ENCODE results near the gene NTRK2.
A peak's percentile ranks its signal among the peaks of the same experiment; 100 is the strongest.

NTRK2 gene

DNA sequence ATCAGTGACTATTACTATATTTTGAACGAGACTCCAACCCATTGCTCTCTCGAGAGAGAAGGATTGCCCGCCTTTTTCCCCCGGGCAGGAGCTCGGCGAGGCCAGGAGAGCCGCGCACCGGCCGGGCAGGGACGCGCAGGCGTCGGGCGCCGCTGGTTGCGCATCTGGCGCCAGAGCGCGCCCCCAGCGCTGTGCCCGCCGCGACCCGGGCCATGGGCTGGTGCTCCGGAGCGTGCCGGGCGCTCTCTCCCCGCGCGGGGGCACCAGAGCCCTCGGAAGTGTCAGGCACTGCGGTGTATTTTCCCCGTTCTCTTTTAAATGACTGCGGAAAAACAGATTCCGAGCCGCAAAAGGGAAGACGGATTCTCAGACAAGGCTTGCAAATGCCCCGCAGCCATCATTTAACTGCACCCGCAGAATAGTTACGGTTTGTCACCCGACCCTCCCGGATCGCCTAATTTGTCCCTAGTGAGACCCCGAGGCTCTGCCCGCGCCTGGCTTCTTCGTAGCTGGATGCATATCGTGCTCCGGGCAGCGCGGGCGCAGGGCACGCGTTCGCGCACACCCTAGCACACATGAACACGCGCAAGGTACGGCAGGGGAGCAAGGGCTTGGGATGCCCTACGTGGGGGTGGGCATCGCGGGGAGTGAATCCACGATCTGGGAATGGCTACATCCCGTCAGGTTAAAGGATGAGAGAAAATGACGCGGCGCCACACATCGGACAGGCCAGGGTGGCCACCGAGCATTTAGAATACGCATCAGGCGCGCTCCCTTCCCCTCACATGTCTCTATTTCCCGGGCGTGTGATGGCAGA, 1.1 kb upstream of the NTRK2 start:
- DNase-seq (ENCODE audit: low read depth), result peak; percentile 15
- TF ChIP-seq, protein P1, sequence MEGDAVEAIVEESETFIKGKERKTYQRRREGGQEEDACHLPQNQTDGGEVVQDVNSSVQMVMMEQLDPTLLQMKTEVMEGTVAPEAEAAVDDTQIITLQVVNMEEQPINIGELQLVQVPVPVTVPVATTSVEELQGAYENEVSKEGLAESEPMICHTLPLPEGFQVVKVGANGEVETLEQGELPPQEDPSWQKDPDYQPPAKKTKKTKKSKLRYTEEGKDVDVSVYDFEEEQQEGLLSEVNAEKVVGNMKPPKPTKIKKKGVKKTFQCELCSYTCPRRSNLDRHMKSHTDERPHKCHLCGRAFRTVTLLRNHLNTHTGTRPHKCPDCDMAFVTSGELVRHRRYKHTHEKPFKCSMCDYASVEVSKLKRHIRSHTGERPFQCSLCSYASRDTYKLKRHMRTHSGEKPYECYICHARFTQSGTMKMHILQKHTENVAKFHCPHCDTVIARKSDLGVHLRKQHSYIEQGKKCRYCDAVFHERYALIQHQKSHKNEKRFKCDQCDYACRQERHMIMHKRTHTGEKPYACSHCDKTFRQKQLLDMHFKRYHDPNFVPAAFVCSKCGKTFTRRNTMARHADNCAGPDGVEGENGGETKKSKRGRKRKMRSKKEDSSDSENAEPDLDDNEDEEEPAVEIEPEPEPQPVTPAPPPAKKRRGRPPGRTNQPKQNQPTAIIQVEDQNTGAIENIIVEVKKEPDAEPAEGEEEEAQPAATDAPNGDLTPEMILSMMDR (conservative IDR thresholded peaks at IDR 0.05; ENCODE audit: low read depth, low read length), result peak; percentile 62
- peak overlapping the region; percentile 40 for H3K4me3 ChIP-seq (ENCODE audit: low read length)

DNA sequence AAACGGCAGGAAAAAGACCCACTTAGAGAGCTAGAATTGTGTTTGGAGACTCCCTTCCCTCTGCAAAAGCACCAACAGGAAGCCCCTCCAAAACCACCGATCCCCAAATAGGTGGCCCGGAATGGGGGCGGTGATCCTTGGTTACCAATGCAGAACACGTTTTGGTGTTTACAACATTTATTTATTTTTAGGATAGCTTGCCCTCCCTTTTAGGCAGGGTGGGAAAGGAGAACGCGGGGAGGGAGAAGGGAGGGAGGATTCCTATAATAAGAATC, 579 bp upstream of the NTRK2 start:
- DNase-seq (ENCODE audit: low read depth), result no peak
- TF ChIP-seq, protein P1 (conservative IDR thresholded peaks at IDR 0.05; ENCODE audit: low read depth, low read length), result no peak
- H3K4me3 ChIP-seq (ENCODE audit: low read length), result peak overlapping the region; percentile 40

DNA sequence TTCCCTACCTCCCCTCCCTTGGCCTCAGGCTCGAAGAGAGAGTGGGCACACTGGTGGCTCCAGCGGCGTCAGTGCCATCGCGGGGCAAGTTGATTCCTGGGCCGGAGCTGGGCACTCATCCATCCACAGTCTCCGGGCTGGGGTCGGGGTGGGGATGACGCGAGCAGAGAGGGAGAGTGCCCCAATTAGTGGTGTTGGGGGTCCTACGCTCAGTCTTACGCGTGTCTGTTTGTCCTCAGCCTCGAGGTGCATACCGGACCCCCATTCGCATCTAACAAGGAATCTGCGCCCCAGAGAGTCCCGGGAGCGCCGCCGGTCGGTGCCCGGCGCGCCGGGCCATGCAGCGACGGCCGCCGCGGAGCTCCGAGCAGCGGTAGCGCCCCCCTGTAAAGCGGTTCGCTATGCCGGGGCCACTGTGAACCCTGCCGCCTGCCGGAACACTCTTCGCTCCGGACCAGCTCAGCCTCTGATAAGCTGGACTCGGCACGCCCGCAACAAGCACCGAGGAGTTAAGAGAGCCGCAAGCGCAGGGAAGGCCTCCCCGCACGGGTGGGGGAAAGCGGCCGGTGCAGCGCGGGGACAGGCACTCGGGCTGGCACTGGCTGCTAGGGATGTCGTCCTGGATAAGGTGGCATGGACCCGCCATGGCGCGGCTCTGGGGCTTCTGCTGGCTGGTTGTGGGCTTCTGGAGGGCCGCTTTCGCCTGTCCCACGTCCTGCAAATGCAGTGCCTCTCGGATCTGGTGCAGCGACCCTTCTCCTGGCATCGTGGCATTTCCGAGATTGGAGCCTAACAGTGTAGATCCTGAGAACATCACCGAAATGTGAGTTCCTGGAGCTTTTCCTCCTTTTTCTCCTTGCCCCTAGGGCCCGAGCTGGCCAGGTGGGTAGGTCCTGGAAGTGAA, 861 bp downstream of the NTRK2 start:
- no peak for DNase-seq (ENCODE audit: low read depth)
- TF ChIP-seq, protein P1 (conservative IDR thresholded peaks at IDR 0.05; ENCODE audit: low read depth, low read length), result no peak
- H3K4me3 ChIP-seq (ENCODE audit: low read length), result peak overlapping the region; percentile 12

DNA sequence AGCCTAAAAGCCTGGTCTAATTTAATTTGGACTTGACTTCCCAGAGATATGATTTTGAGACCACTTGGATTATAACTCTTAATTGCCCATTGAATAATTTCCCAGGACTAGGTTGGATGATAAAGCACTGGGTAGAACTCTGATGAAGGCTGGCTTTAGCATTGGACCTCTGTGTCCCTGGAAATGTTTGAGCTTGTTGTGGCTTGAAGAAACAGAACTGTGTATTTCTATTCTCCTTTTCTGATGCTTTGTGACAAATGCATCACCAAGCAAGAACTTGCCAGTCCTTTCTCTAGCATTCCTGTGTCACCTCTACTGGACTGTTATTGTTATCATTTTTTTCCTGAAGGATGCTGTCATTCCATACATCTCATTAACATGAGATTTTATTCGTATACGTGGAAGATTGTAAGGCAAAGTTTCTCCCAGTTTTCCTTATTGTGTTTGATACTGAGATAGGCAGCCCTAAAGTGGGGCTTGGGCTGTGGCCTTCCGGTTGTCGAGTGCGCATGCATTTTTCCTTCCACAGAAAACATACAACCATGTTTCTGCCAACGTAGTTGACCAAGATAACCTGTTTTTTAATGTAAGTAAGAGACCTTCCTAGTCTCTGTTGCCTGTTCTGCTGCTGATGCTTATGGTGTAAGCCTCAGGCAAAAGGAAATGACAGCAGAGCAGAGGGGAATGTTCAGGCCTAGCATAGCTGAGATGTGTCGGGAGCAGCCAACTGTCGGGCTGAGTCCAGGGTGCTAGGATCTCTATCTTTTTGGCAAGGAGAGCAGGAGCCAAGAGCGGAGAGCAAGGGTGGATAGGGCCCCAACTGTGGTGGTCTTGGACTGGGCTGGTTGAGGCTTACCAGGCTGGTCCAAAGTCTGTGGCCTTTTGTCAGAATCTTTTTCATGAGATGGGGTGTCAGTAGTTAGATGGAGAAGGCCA, 2.3 kb downstream of the NTRK2 start:
- TF ChIP-seq, protein P1 (conservative IDR thresholded peaks at IDR 0.05; ENCODE audit: low read depth, low read length), result no peak
- H3K4me3 ChIP-seq (ENCODE audit: low read length), result no peak overlapping the region
- DNase-seq (ENCODE audit: low read depth), result no peak

DNA sequence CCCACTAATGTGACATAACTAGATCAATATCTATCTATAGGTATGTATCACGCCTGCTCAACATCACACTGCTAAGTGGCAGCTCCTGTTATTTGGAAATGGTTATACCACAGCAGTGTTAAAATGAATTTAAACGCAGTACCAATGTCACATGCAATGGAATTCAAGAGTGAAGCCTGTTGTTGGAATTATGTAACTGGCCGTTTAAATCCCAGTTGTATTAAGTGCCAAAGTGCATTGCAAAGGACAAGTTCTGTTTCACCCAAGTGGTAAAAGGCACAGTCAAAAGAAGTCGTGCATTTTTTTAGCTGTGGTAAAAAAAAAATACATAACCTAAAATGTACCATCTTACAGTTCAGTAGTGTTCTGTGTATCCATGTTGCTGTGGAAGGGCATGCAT, 4.3 kb downstream of the NTRK2 start:
- no peak for DNase-seq (ENCODE audit: low read depth)

DNA sequence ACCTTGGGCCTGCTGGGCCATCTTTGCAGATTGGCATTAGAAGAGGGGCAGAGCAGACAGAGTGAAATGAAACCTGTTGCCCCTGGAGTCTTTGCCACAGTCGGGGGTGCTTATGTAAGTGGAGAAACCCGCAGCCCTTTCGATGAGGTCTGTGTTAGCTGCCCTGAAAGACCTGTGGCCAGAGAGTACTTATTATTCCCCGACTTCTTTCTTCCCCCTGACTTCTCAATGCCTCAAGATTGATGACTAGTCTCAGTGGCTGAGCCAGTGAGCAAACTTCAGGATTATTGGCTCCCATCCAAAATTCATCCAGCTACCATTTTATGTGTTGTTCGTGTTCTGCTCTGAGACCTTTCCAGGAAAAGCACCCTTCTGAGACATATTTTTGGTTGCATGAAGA, 7.6 kb downstream of the NTRK2 start:
- DNase-seq (ENCODE audit: low read depth), result no peak
- TF ChIP-seq, protein P1 (conservative IDR thresholded peaks at IDR 0.05; ENCODE audit: low read depth, low read length), result no peak
- H3K4me3 ChIP-seq (ENCODE audit: low read length), result no peak overlapping the region

More for the DNA sequence above, 4.3 kb downstream of the NTRK2 start:
- TF ChIP-seq, protein P1 (conservative IDR thresholded peaks at IDR 0.05; ENCODE audit: low read depth, low read length), result no peak
- H3K4me3 ChIP-seq (ENCODE audit: low read length), result no peak overlapping the region
